NCI-H1436 treated with DMSO at 0.1 percent for 48 hours (cell line): Measurements from ENCODE around the gene TMEM161A.
"Not testable (repeated sequence)": the region's sequence is repeated elsewhere in the genome, so short reads cannot be mapped to it uniquely, and the experiment has no call there.

Source experiments
- DNase-seq: peaks from one replicate; lab custom pipeline; 2025; lab: John Stamatoyannopoulos, UW

The TMEM161A gene

DNA sequence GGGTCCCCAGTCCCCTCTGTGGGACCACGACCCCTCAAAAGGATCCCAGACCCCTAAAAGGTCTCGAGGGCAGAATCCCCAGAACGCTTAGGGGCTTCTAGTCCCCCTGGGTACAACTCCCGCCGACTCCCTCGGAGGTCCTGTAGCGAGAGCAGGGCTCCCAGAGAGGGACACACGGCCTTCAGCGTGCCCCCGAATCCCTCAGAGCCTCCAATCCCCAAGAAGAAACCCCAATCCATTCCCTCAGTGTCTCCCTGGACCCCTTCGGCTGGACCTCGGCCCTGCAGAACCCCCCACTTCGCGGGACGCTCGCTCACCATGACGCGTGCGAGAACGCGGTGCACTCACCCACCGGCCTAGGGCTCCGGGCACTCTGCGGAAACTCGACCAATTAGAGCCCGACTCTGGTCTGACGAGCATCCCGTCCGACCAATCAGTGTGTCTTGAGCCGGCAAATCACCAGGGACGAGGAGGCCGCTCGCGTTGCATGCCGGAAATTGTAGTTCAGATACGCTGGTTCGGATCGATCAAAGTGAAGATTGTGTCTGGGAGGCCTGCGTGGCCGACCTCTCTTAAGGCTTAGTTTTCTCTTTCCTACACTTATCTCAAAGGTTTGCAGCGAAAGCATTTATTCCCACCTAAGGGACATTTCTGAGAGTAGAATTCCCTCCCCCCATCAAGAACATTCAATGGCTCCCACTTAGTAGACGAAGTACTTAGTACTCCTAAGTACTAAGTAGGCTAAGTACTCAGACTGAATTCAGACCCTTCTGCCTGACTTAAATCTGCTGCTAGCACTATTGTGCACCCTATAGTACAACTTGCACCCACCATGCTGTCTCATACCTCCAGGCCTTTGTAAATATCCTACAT lies at the start of gene TMEM161A:
Gene TMEM161A (minus strand): TSS at position 370 of the 873 bp plus-strand sequence. CDS start 50 bp downstream, at position 320.
- DNase-seq, result peak; percentile 86

DNA sequence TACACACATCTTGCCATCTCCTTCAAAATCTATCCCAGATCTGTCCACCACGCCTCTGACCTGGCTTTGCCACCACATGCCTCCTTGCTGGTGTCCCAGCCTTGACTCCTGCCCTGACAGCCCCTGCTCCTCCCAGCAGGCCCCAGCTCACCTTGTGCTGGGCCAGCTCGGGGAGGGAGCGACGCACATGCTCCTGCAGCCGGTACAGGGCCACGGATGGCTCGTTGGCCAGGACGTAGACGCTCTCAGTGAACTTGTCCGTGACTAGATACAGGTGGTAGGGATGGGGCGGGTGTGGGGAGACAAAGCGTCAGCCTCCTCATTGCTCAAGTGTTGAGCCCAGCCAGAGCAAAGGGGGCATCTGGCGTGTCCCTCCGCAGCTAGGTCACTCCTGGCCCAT lies 48.5 kb upstream of the TMEM161A start:
- DNase-seq, result no peak

DNA sequence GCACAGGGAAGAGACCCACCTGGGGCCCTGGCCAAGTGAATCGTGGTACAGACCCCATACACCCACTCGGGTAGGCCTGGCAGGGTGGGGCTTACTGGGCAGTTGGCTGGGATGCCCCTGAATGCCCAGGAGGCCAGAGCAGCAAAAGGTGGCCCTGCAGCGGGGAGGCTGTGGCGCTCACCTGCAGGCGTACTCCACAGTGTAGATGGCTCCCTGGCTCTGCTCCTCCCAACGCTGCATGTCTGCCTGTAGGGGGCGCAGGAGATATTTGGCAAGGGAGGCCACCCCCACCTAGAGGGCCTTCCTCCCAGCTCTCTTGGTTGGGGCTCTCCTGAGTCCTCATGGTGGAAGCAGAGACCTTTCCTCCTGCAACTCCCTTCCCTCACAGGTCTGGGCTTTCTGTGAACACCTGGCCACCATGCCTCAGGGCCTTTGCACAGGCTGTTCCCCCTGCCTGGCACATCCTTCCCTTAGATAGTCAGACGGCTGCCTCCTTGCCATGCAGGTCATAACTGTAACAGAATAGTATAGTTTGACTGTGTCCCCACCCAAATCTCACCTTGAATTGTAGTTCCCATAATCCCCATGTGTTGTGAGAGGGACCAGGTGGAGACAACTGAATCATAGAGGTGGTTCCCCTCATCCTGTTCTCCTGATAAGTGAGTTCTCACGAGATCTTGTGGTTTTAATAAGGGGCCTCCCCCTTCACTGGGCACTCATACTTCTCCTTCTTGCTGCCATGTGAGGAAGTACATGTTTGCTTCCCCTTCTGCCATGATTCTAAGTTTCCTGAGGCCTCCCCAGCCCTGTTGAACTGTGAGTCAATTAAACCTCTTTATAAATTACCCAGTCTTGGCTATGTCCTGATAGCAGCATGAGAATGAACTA lies 47.8 kb upstream of the TMEM161A start:
- no peak for DNase-seq

GRCh38 chr19:19181488-19181998 lies 43.3 kb upstream of the TMEM161A start:
- no peak for DNase-seq

DNA sequence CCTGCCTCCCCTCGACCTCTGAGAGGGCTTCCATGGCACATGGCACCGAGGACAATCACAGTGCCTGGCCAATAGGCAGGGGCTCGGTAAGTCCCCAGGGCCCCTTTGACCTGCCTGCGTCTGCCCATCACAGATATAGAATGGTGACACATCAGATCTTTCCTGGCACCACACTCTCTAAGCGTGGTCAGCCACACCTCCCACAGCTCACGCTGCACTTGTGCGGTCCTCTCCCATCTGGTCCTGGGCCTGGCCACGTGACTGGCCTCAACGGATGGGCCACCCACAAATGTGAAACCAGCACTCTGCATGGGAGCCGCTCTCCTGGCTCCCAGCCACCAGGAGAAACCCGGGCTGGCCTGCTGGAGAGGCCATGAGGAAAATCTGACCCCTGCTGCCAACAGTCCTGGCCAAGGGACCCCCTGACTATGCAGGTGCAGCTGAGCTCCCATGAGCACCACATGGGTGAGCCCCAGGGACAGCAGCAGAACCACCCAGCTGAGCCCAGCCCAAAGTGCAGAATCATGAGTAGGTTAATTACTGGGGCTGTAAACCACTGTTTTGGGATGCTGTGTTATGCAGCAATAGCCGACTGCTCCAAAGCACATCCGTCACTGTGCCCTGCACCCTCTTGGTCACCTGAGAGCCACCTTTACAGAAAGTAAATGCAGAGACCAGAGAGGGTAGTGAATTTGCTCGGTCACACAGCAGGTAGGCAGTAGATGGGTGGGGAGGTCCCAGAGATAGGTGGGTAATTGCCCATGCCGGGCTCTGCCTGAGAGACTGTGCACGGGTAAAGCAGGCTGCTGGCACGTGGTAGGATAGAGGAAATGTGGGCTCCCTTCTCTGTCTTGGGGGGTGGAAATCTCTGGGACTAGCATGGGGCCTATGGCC lies 41.5 kb upstream of the TMEM161A start:
- DNase-seq, result no peak

DNA sequence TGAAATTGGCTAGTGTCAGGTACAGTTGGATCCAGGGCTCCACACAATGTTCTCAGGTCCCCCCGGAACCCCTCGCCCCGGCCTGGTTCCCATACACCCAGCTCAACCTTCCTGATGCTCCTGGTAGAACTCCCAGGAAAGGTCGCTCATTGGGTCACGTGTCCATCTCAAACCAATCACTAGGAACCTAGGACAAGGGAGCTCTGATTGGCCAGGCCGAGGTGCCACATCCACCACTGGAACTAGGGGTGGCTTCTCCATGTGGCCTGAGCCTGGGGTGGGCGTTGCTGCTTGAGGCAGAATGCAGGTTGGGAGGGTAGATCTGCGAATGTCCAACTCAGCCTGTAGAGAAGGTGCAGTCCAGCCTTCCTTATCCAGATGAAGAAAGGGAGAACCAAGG lies 38.7 kb upstream of the TMEM161A start:
- no peak for DNase-seq

DNA sequence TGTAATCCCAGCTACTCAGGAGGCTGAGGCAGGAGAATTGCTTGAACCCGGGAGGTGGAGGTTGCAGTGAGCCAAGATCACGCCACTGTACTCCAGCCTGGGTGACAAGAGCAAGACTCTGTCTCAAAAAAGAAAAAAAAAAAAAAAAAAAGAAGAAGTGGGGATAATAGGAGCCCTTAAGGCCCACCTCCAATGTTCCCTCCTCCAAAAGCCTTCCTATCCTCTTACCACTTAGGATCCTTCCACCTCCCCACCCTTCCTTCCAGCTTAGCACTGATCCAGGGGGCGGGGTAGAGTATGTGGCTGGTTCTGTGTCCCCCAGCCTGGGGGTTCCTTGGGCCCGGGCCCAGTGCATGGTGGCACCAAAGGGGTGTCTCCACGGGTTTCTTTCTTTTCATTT lies 35.0 kb upstream of the TMEM161A start:
- not testable (repeated sequence) for DNase-seq

- DNase-seq, result no peak
Measured at GRCh38 chr19:19171821-19172532, 33.7 kb upstream of the TMEM161A start.

DNA sequence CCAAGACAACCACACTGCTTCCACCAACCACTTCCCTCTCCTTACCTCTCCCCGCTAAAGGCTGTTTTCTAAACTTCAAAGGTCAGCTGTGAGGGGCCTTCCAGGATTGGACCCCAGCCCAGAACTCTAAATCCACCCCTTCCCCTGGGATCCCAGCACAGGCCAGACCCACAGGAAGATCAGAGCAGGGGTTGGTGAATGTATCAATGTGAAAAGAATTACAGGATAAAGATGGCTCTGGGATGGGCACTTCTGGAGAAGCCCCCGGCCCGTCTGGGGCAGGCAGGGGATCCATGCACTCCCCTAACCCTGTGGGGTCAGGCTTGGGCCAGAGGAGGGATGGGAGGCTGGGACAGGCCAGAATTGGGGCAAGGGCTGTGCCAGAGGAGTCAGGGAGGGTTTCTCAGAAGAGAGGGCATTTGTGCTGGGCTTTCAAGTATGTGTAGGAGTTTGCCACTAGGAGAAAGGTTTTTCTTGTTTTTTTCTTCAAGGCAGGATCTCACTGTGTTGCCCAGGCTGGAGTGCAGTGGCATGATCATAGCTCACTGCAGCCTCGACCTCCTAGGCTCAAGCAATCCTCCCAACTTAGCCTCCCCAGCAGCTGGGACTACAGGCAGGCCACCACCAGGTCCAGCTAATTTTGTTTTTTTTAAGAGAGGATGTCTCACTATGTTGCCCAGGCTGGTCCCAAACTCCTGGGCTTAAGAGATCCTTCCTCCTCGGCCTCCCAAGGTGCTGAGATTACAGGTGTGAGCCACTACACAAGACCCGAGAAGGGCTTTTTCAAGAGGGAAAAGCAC lies 32.8 kb upstream of the TMEM161A start:
- no peak for DNase-seq

DNA sequence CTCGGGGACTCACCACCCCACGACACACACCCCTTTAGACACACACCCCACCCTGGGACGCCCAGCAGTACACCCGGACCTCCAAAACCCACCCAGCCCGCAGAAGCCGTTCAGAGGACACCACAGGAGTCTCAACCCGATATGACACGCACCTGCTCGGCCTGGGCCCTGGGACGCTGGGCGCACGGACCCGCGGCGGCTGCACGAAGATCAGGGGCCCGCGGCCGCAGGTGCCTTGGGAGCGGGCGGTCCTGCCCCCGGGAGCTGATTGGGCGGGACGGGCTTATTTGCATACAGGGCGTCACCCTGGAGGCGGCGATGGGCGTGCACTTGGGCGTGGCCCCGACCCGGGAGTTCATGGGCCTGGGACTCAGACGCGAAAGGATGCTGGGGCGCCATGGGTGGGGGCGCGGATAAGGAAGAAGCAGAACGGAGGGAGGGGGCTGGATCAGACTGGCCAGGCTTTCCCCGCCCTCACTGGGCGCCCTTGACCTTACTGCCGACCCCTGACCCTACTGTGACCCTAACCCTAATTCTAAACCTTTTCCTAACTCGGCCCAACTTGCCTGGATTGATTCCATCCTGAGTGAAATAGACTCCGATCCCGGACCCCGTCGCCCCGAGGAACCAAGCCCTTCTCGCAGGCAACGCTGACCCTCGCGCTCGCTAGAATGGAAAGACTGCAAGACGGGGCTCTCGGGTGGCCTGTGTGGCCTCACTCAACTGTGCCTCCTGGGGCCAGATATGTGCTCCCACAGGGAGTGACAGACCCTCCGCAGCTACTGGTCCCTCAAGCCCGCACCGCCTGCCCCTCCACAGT lies 32.0 kb upstream of the TMEM161A start, which contains the start of gene MEF2B:
Gene MEF2B (minus strand): TSS at position 211 of the 820 bp plus-strand sequence. CDS start 19,528 bp downstream, outside the sequence.
- DNase-seq, result no peak

- DNase-seq, result no peak
Measured at GRCh38 chr19:19169236-19170052, 31.2 kb upstream of the TMEM161A start.

- DNase-seq, result no peak
Measured at GRCh38 chr19:19167612-19168011, 29.3 kb upstream of the TMEM161A start.

- no peak for DNase-seq
Measured at GRCh38 chr19:19165396-19165795, 27.1 kb upstream of the TMEM161A start.

DNA sequence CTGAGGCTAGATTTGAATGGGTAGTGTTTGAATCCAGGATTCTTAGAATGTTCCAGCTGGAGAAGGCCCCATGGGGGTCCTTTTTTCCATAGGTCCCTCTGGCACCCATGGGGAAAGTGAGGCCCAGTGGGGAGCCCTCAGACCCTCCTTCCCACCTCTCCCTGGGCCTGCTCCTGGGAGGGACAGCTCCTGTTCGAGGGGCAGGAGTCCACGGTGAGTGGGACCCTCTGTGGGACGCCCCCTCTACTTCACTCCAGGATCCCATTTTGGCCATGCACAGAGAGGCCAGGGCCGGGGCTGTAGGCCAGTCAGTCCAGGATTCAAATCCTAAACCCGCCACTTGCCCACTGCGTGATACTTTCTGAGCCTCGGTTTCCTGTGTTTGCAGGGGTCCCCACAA lies 24.2 kb upstream of the TMEM161A start:
- DNase-seq, result no peak

- DNase-seq, result no peak
Measured at GRCh38 chr19:19160461-19161035, 22.3 kb upstream of the TMEM161A start.

DNA sequence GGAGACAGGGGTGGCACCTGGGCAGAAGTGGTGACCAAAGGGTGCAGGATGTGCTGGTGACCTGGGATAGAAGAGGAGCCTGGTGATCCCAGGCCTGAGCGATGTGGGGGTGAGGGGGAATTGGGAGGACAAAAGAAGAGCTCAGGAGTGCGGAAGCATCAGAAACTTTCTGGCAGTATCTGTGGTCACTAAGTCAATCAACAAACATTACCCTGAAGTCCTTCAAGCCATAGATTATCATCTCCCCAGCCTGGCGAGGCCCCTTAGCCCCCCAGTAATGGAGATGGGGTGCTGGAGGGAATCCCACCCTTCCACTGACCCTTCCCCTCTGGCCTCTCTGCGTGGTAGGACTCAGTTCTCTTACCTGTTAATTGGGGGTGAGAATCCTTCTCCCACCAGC lies 21.3 kb upstream of the TMEM161A start:
- DNase-seq, result no peak

DNA sequence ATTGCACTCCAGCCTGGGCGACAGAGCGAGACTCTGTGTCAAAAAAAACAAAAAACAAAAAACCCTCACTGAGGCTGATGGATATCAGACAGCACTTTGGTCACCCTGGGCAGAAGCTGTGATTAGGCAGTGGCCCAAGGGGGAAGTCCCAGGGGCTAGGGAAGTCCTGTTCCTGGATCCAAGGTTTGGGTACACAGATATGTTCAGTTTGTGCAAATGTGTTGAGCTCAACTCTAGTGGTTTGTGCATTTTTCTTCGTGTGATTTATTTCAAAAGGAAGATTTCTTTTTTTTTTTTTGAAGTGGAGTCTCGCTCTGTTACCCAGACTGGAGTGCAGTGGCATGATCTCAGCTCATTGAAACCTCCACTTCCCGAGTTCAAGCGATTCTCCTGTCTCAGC lies 19.5 kb upstream of the TMEM161A start:
- DNase-seq, result no peak
